GM21528 (cell line): ENCODE measurements around the gene TMEM164.
"Not testable (repeated sequence)": the region's sequence is repeated elsewhere in the genome, so short reads cannot be mapped to it uniquely, and the experiment has no call there.

Source experiments
- ATAC-seq: cut with Tn5 transposase; IDR thresholded peaks from one replicate; pipeline ENCODE4 v1.9.1; 2021; ENCODE audit warnings: mild to moderate bottlenecking, moderate library complexity; ENCODE audit not compliant: unreplicated experiment, low FRiP score

Gene TMEM164

DNA sequence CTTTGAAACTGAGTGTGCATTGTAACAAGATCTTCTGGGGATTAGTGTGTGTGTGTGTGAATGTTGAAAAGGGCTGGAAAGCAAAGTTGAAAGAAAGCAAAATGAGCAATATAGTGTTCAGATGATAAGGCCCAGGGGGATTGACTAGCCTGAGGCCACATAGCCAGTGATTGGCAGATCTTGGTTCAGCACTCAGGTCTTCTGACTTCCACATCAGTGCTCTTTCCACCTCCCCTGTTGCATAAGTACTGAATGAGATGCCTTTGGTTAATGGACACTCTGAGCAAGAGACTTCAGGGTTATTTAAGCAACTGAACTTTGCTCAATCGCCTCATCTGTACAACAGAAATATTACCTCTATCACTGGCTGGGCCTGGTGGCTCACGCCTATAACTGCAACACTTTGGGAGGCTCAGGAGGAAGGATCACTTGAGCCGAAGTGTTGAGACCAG lies 120.4 kb downstream of the TMEM164 start:
- ATAC-seq, result no peak

DNA sequence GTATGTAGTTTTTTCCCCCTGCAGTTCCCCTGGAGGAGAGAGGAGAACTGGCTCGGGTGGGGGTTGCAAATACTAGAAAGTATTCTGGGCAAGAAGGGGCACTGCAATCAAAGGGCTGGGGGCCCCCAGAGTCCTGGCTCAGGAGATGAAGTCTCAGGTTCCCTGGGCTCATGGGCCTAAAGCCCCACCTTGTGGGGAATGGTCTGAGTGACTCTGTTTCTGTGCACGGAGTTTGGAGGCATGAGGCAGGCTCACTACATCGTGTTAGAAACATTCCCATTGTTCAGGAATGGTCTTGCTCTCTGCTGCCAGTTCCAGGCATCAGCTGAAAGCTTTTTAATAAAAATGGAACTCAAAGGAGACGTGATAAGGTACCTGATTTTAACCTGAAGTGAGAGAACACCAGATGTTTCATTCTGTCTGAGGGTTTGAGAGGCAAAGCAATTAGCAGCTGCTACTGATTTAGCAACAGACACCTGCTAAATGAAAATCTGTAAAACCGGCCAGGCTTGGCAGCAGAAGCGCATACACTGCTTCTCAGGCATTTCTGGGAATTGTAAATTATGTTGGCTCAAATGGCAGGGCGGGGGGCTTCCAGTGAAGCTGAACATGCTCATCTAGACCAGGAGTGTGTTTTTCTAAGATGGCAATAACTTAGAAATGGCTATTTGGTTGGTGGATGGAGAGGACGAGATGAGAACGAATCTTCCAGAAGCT lies 122.7 kb downstream of the TMEM164 start:
- ATAC-seq, result no peak

DNA sequence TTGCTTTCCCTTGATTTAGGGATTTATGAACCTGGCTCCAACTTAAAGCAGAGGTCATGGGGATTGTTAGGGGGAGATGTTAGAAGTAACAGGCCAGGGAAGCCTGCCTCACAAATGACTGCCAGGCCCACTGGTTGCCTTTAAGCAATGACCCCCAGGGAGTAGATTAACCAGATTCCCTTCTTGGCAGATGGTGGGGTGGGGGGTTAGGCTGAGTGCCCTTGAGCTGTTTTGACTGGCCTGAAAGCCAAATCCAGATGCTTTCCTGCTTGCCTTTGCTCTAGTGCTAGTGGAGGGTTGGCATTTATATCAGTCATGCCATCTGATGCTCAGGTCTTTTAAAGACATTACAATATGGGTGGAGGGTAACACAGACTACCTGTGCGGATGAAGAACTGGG lies 128.1 kb downstream of the TMEM164 start:
- ATAC-seq, result no peak

- ATAC-seq, result no peak
Measured at GRCh38 chrX:110132450-110133114, 129.7 kb downstream of the TMEM164 start.

DNA sequence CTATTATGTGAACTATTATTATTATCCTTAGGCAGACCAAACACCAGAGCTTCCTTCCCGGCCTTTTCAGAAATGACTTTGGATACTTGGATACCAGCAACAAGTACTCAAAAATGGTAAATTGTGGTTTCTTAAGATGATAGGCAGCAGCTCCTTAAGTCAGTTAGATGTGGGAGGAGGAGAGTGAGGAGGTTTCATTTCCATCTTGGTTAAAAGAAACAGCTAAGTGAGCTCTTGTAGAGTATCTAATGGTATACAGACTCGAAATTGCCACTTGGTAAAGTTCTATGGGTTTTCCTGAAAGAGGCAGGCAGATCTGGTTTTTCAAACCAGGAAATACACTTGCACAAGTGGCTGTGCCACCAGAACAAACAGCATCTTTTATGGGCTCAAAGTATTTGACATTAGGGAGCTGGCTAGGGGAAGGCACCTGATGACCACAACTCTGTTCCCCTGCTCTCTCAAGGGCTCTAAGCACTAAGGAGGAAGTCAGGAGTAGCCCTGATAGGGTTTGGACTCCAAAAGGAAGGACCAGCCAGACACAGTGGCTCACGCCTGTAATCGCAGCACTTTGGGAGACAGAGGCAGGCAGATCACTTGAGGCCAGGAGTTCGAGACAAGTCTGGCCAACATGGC lies 130.9 kb downstream of the TMEM164 start:
- no peak for ATAC-seq

DNA sequence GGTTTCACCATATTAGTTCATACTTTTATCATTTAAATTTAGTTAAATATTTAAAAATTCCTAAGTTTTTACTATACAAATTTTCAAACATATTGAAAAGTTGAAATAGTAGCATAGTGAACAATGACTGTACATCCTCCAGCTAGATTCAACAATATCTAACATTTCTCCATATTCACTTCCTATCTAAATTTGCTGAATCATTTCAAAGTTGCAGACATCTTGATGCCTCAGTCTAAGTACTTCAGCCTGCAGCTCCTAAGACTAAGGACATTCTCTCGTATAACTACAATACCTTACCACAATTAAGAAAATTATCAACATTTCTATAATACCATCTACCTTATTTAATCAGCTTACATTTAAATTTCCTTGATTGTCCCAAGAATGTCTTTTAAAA lies 132.7 kb downstream of the TMEM164 start:
- ATAC-seq, result no peak

GRCh38 chrX:110136136-110136535 lies 133.2 kb downstream of the TMEM164 start:
- no peak for ATAC-seq

- ATAC-seq, result no peak
Measured at GRCh38 chrX:110138557-110138956, 135.6 kb downstream of the TMEM164 start.

GRCh38 chrX:110139172-110139571 lies 136.3 kb downstream of the TMEM164 start:
- ATAC-seq, result no peak

- no peak for ATAC-seq
Measured at GRCh38 chrX:110142096-110142495, 139.2 kb downstream of the TMEM164 start.

DNA sequence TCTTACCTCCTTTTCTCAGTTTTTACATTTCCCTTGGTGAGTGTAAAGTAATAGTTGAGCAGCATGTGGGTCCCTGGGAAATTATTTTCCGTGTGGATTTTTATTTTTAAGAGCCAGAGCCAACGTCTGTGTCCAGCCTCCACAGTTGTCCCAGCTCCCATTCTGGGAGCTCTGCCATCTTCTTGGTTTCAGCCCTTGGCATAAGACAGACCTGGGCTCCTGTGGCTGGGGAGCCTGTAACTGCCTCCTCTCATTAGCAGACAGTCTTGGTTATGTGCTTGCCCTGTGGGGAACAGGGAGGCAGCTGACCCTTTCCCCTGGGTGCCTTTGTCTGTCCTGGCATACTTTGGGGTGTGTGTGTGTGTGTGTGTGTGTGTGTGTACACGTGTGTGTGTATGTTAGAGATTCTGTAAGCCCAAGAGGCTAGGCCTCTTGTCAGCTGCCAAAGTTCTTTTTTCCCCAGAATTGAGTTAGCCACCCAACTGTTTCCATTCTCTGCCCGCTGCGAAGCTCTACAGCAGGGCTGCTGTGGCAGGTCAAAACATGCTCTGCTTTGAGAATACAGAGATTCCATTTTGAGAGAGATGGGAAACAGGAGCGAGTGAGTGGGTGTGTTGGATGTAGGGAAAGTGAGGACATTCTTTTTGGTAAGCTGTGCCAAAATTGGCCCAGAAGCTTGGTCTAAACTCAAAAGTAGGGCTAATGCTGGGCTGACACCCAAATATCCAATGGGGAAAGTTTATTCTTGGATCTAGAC lies 140.7 kb downstream of the TMEM164 start:
- ATAC-seq, result no peak

- no peak for ATAC-seq
Measured at GRCh38 chrX:110145311-110145710, 142.4 kb downstream of the TMEM164 start.

DNA sequence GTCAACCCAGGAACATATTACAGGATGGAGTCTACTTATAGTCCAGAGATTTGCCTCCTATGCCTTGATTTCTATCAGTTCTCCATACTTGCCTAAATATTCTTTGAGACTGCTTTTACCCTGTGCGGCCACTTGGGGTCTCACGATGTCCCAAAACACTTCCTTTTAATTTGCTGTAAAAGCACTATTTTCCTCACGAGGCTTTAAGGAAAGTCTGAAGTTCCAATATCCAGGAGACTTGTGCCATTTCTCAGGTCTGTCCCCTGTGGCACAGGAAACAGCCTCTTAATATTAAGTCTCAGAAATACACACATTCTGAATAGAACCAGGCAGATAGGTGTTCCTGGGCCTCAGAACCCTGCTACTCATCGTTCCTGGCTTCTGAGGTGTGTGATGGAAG lies 142.9 kb downstream of the TMEM164 start:
- peak; percentile 76 for ATAC-seq

GRCh38 chrX:110146521-110146920 lies 143.6 kb downstream of the TMEM164 start:
- peak; percentile 72 for ATAC-seq

- ATAC-seq, result no peak
Measured at GRCh38 chrX:110153244-110153643, 150.3 kb downstream of the TMEM164 start.

DNA sequence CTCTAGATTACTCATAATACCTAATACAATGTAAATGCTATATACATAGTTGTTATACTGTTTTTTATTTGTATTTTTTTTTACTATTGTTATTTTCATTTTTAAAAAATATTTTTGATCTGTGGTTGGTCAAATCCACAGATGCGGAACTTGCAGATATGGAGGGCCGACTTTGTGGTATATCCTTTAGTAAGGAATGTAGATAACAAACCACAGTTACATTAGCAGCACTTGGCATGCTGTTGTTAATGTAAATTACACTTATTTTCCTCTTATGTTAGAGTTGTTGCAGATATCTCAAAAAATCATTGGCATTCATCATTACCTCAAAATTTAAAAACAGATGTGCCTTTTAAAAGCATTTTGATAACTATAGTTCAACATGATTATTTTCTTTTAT lies 151.0 kb downstream of the TMEM164 start:
- no peak for ATAC-seq

GRCh38 chrX:110154328-110154727 lies 151.4 kb downstream of the TMEM164 start:
- not testable (repeated sequence) for ATAC-seq

GRCh38 chrX:110155759-110156158 lies 152.8 kb downstream of the TMEM164 start:
- ATAC-seq, result no peak

DNA sequence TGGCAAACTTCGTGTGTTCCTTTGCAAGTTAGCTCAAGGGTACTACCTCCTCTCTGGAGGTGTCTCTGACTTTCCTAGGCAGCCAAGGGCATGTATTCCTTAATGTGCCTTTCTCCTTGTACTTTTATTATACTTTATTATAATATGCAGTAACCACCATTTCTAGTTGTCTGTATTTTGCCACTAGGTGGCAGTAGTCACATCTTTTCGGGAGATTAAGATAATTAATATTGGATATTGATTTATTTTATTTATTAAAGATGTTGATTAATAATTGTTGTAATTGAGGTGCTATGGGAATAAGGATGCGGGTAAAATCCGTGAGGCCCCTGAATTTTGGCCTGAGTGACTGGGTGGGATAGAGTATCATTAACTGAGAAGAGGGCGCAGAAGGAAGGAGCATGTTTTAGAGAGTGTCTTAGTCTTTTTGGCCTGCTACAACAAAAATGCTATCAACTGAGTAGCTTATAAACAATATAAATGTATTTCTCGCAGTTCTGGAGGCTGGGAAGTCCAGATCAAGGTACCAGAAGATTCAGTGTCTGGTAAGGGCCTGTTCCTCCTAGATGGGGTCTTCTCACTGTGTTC lies 153.3 kb downstream of the TMEM164 start:
- ATAC-seq, result no peak

DNA sequence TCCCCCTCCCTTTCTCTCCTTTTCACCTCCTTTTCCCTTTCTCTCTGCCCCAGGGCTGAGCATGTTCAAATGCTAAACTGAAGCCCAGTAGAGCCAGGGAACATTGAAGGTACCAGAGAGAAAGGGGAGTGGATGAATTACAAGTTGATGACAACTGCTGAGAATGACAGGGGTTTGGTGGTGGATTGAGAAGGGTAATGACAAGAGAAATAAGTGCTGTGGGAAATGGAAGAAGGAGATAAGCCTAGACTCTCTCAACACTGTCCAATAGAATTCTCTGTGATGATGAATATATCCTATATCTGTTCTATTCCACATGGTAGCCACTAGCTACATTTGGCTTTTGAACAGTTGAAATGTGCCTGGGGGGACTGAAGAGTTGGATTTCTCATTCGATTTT lies 154.5 kb downstream of the TMEM164 start:
- ATAC-seq, result no peak

- ATAC-seq, result no peak
Measured at GRCh38 chrX:110159235-110159634, 156.3 kb downstream of the TMEM164 start.
